Neural cell (in vitro differentiated cells): ENCODE measurements around the gene NR2C2AP. TPM values are rescaled to one million over a fixed set of nuclear protein-coding genes. Genes with fewer than 3 reads are reported as not detected.

Experiments
- H2AFZ ChIP-seq: fragments of 200-600, 300-800 bp; sonication (generic), shearing (Covaris generic); 2 replicates; pipeline ENCODE4 v1.6.0; 2014; ENCODE audit warnings: low read depth, mild to moderate bottlenecking, antibody characterized with exemption, low read length, moderate library complexity
- H3F3A ChIP-seq: fragments of 200-600 bp; shearing (Covaris generic); 2 replicates; pipeline ENCODE4 v1.6.1; 2016; ENCODE audit warnings: mild to moderate bottlenecking, moderate library complexity, mixed read lengths, antibody characterized with exemption, low read length; ENCODE audit not compliant: insufficient read depth, poor library complexity, severe bottlenecking
- H3K27ac ChIP-seq: fragments of 200-600, 300-800 bp; sonication (generic), shearing (Covaris generic); 2 replicates; pipeline ENCODE4 v1.5.1; 2014; ENCODE audit warnings: mild to moderate bottlenecking, low read length, moderate library complexity
- H3K27me3 ChIP-seq: fragments of 300-800, 200-600 bp; sonication (generic), shearing (Covaris generic); 2 replicates; pipeline ENCODE4 v1.6.0; 2014; ENCODE audit warnings: mild to moderate bottlenecking, low read depth, low read length, moderate library complexity; ENCODE audit not compliant: insufficient read depth
- H3K36me3 ChIP-seq: fragments of 300-800, 200-600 bp; sonication (generic), shearing (Covaris generic); 2 replicates; pipeline ENCODE4 v1.5.1; 2014; ENCODE audit warnings: mild to moderate bottlenecking, antibody characterized with exemption, low read length, moderate library complexity; ENCODE audit not compliant: insufficient read depth
- H3K4me2 ChIP-seq: fragments of 300-800, 200-600 bp; sonication (generic), shearing (Covaris generic); 2 replicates; pipeline ENCODE4 v1.6.0; 2014; ENCODE audit warnings: mild to moderate bottlenecking, low read length
- H3K4me3 ChIP-seq: fragments of 300-800, 200-600 bp; sonication (generic), shearing (Covaris generic); 2 replicates; pipeline ENCODE4 v1.5.1; 2014; ENCODE audit warnings: mild to moderate bottlenecking, low read length, moderate library complexity
- H3K79me2 ChIP-seq: fragments of 200-600 bp; shearing (Covaris generic); replicated peaks from 2 replicates; pipeline ENCODE4 v1.6.0; 2014; ENCODE audit warnings: mild to moderate bottlenecking, low read length, moderate library complexity; ENCODE audit not compliant: insufficient read depth
- H3K9ac ChIP-seq: fragments of 300-800, 200-600 bp; sonication (generic), shearing (Covaris generic); 2 replicates; pipeline ENCODE4 v1.6.1; 2016; ENCODE audit warnings: mild to moderate bottlenecking, low read length, mixed read lengths
- H3K9me2 ChIP-seq: fragments of 200-600 bp; shearing (Covaris generic); 2 replicates; pipeline ENCODE4 v1.6.1; 2016; ENCODE audit warnings: mild to moderate bottlenecking, low read length, mixed read lengths; ENCODE audit not compliant: insufficient read depth
- H3K9me3 ChIP-seq: fragments of 200-600, 300-800 bp; sonication (generic), shearing (Covaris generic); 2 replicates; pipeline ENCODE4 v1.6.1; 2016; ENCODE audit warnings: mild to moderate bottlenecking, mixed run types, low read length, moderate library complexity, mixed read lengths
- H4K20me1 ChIP-seq: fragments of 200-600 bp; shearing (Covaris generic); 2 replicates; pipeline ENCODE4 v1.6.1; 2016; ENCODE audit warnings: mild to moderate bottlenecking, mixed run types; ENCODE audit not compliant: insufficient read depth
- CTCF ChIP-seq: fragments of 450-650 bp; IDR thresholded peaks from 2 replicates; pipeline ENCODE4 v1.5.1; 2014; ENCODE audit warnings: antibody characterized with exemption, mild to moderate bottlenecking, moderate library complexity; ENCODE audit not compliant: poor library complexity, severe bottlenecking
- EP300 ChIP-seq: fragments of 450-650 bp; conservative IDR thresholded peaks from 2 replicates; pipeline ENCODE4 v1.6.1; 2014; ENCODE audit warnings: antibody characterized with exemption, mild to moderate bottlenecking, moderate library complexity; ENCODE audit not compliant: poor library complexity, severe bottlenecking
- EZH2 ChIP-seq: fragments of 200-600, 300-800 bp; shearing (Covaris generic), sonication (generic); IDR thresholded peaks from 2 replicates; pipeline ENCODE4 v1.6.1; 2014; ENCODE audit warnings: antibody characterized with exemption, low read length, borderline replicate concordance, mild to moderate bottlenecking; ENCODE audit not compliant: insufficient read depth, poor library complexity, severe bottlenecking
- MXI1 ChIP-seq: fragments of 450-650 bp; conservative IDR thresholded peaks from 2 replicates; pipeline ENCODE4 v1.6.1; 2014; ENCODE audit warnings: antibody characterized with exemption, mild to moderate bottlenecking; ENCODE audit not compliant: poor library complexity, severe bottlenecking
- POLR2AphosphoS5 ChIP-seq: IDR thresholded peaks from 2 replicates; pipeline ENCODE4 v1.6.1; 2012
- RAD21 ChIP-seq: fragments of 450-650 bp; conservative IDR thresholded peaks from 2 replicates; pipeline ENCODE4 v1.6.1; 2014; ENCODE audit warnings: antibody characterized with exemption, mild to moderate bottlenecking, moderate library complexity
- REST ChIP-seq: IDR thresholded peaks from 2 replicates; pipeline ENCODE4 v1.6.1; 2012; ENCODE audit warnings: borderline replicate concordance
- SMC3 ChIP-seq: fragments of 450-650 bp; conservative IDR thresholded peaks from 2 replicates; pipeline ENCODE4 v1.6.1; 2014; ENCODE audit warnings: antibody characterized with exemption, mild to moderate bottlenecking, moderate library complexity; ENCODE audit not compliant: poor library complexity
- TAF1 ChIP-seq: IDR thresholded peaks from 2 replicates; pipeline ENCODE4 v1.6.1; 2012; ENCODE audit warnings: low read depth
- polyA plus RNA-seq: library from polyadenylated mRNA; depleted of rRNA; stranded (reverse); fragments of >200 nt; gene quantifications from 2 replicates; pipeline ENCODE4 v1.2.3, GENCODE V29; 2014

The NR2C2AP gene
- polyA plus RNA-seq, 1 donor from 2014 or later, result 15.1 TPM

- Histone ChIP-seq H3K4me3 (no peak overlapping the region), H3K36me3 (peaks cover 8% of the 10 kb centered on the region), H3K79me2 (no peaks in the 10 kb centered on the region), H3K27me3 (no peaks in the 10 kb centered on the region), H3K9me2 (no peaks in the 10 kb centered on the region), H2AFZ (no peak overlapping the region), H4K20me1 (no peaks in the 10 kb centered on the region), H3K9ac (no peak overlapping the region), H3F3A (no peaks in the 10 kb centered on the region), H3K9me3 (no peaks in the 10 kb centered on the region), H3K27ac (no peak overlapping the region), H3K4me2 (no peak overlapping the region)
- TF ChIP-seq EP300 (no peak), MXI1 (no peak), POLR2AphosphoS5 (no peak), RAD21 (no peak), EZH2 (no peak), SMC3 (no peak), REST (no peak), TAF1 (no peak), CTCF (no peak)
Observed at GRCh38 chr19:19240476-19240875, 37.3 kb upstream of the NR2C2AP start.

- Histone ChIP-seq H3K9me2 (no peaks in the 10 kb centered on the region), H3K79me2 (no peaks in the 10 kb centered on the region), H3K4me2 (no peak overlapping the region), H3K9ac (no peak overlapping the region), H3K9me3 (peaks cover 4% of the 10 kb centered on the region), H3K27ac (no peak overlapping the region), H3K4me3 (no peak overlapping the region), H2AFZ (no peak overlapping the region), H3F3A (no peaks in the 10 kb centered on the region), H4K20me1 (no peaks in the 10 kb centered on the region), H3K27me3 (no peaks in the 10 kb centered on the region), H3K36me3 (peaks cover 13% of the 10 kb centered on the region)
- no peak for TF ChIP-seq MXI1
- no peak for TF ChIP-seq TAF1
- TF ChIP-seq POLR2AphosphoS5, result no peak
- no peak for TF ChIP-seq RAD21
- no peak for TF ChIP-seq CTCF
- no peak for TF ChIP-seq SMC3
- no peak for TF ChIP-seq EZH2
Observed at GRCh38 chr19:19239675-19240074, 36.5 kb upstream of the NR2C2AP start.
